Esophagus (tissue), 2 donors: ENCODE measurements around the gene RBM28. TPM values are rescaled to one million over a fixed set of nuclear protein-coding genes. Genes with fewer than 3 reads are reported as not detected.
A peak's percentile ranks its signal among the peaks of the same experiment; 100 is the strongest.

ENCODE experiments used
- H3K27ac ChIP-seq, 2 donors: one replicate each; pipeline ENCODE4 v1.5.1; 2013; ENCODE audit warnings: low read depth in 2 of 2, mild to moderate bottlenecking in 2 of 2, inconsistent platforms in 1 of 2, low read length in 1 of 2, moderate library complexity in 1 of 2
- H3K27me3 ChIP-seq, 2 donors: one replicate each; pipeline ENCODE4 v1.6.1; 2013; ENCODE audit warnings: low read length in 2 of 2, control low read depth in 1 of 2, mild to moderate bottlenecking in 1 of 2; ENCODE audit not compliant: insufficient read depth in 2 of 2, control insufficient read depth in 1 of 2
- H3K36me3 ChIP-seq, 2 donors: one replicate each; pipeline ENCODE4 v1.6.1; 2013; ENCODE audit warnings: low read length in 1 of 2; ENCODE audit not compliant: control insufficient read depth in 2 of 2, insufficient read depth in 2 of 2
- H3K4me1 ChIP-seq, 2 donors: one replicate each; pipeline ENCODE4 v1.6.1; 2013; ENCODE audit warnings: low read length in 1 of 2; ENCODE audit not compliant: control insufficient read depth in 2 of 2, insufficient read depth in 2 of 2
- H3K4me3 ChIP-seq, 2 donors: one replicate each; pipeline ENCODE4 v1.5.1; 2013; ENCODE audit warnings: low read length in 2 of 2, mild to moderate bottlenecking in 2 of 2, low read depth in 1 of 2, moderate library complexity in 1 of 2
- H3K9me3 ChIP-seq, 2 donors: one replicate each; pipeline ENCODE4 v1.6.1; 2013; ENCODE audit warnings: mild to moderate bottlenecking in 2 of 2, low read depth in 1 of 2, low read length in 1 of 2, moderate library complexity in 1 of 2; ENCODE audit not compliant: control insufficient read depth in 2 of 2, insufficient read depth in 1 of 2
- WGBS, 2 donors: extraction: QIAGEN DNeasy Blood & Tissue Kit; methylation state at CpG; one replicate each; pipeline ENCODE4 v1.1.7; 2013; 5-methylcytosine and 5-hydroxymethylcytosine counted together
- polyA plus RNA-seq, 2 donors: library from polyadenylated mRNA; stranded (reverse); fragments of 200-250 nt; gene quantifications; one replicate each; pipeline ENCODE4 v1.2.3, GENCODE V29; 2013
- donor health status: healthy with polysubstance abuse.
- donor health status: Bipolar disorder and iron deficiency.

RBM28 gene
- polyA plus RNA-seq, 2 donors = 16.0 to 20.1 TPM

GRCh38 chr7:128259131-128260061 lies 84.3 kb downstream of the RBM28 start:
- WGBS, 2 donors = 35 to 49% methylated on average over 11 of the region's 11 CpGs
- H3K36me3 ChIP-seq = no peaks in the 10 kb centered on the region
- no peaks in the 10 kb centered on the region for H3K27me3 ChIP-seq
- peaks cover 2 to 13% of the 10 kb centered on the region in 2 donors for H3K4me1 ChIP-seq
- H3K4me3 ChIP-seq = no peak overlapping the region
- H3K27ac ChIP-seq = peak overlapping the region; percentile 93 to 98
- no peaks in the 10 kb centered on the region for H3K9me3 ChIP-seq

GRCh38 chr7:128257458-128257857 lies 86.2 kb downstream of the RBM28 start:
- WGBS, 2 donors = 81 to 82% methylated on average over 14 of the region's 14 CpGs
- no peak overlapping the region for H3K27ac ChIP-seq
- H3K4me3 ChIP-seq = no peak overlapping the region
- H3K36me3 ChIP-seq = no peaks in the 10 kb centered on the region
- H3K4me1 ChIP-seq = peaks cover 0 to 13% of the 10 kb centered on the region in 2 donors
- H3K27me3 ChIP-seq = no peaks in the 10 kb centered on the region
- H3K9me3 ChIP-seq = no peaks in the 10 kb centered on the region

GRCh38 chr7:128255271-128255670 lies 88.4 kb downstream of the RBM28 start:
- no peaks in the 10 kb centered on the region for H3K36me3 ChIP-seq
- no peaks in the 10 kb centered on the region for H3K27me3 ChIP-seq
- H3K4me3 ChIP-seq = no peak overlapping the region
- H3K27ac ChIP-seq = no peak overlapping the region
- no peaks in the 10 kb centered on the region for H3K9me3 ChIP-seq
- 67 to 72% methylated on average over 2 of the region's 2 CpGs for WGBS, 2 donors
- peaks cover 0 to 9% of the 10 kb centered on the region in 2 donors for H3K4me1 ChIP-seq

- Histone ChIP-seq H3K27me3 (no peaks in the 10 kb centered on the region), H3K9me3 (no peaks in the 10 kb centered on the region), H3K27ac (no peak overlapping the region), H3K4me3 (no peak overlapping the region), H3K4me1 (peaks cover 0 to 9% of the 10 kb centered on the region in 2 donors), H3K36me3 (no peaks in the 10 kb centered on the region)
- WGBS, 2 donors = 83 to 84% methylated on average over 5 of the region's 5 CpGs
These were observed 89.2 kb downstream of the RBM28 start for GRCh38 chr7:128254470-128254869.

GRCh38 chr7:128253701-128254100 lies 90.0 kb downstream of the RBM28 start:
- 92 to 96% methylated on average over 8 of the region's 8 CpGs for WGBS, 2 donors
- H3K4me1 ChIP-seq = peaks cover 0 to 6% of the 10 kb centered on the region in 2 donors
- no peak overlapping the region for H3K27ac ChIP-seq
- no peaks in the 10 kb centered on the region for H3K36me3 ChIP-seq
- H3K9me3 ChIP-seq = no peaks in the 10 kb centered on the region
- H3K4me3 ChIP-seq = no peak overlapping the region
- no peaks in the 10 kb centered on the region for H3K27me3 ChIP-seq

GRCh38 chr7:128251337-128251736 lies 92.4 kb downstream of the RBM28 start:
- H3K4me3 ChIP-seq = no peak overlapping the region
- H3K36me3 ChIP-seq = no peaks in the 10 kb centered on the region
- no peaks in the 10 kb centered on the region for H3K27me3 ChIP-seq
- H3K27ac ChIP-seq = no peak overlapping the region
- whole genome bisulfite sequencing, 2 donors = 63 to 80% methylated on average over 4 of the region's 4 CpGs
- H3K9me3 ChIP-seq = no peaks in the 10 kb centered on the region
- no peaks in the 10 kb centered on the region for H3K4me1 ChIP-seq

Other genes starting within 250 kb of the RBM28 start
- gene LEP, start 102.6 kb downstream of the RBM28 start, polyA plus RNA-seq = under 1 TPM; 0.02 TPM
- under 1 TPM; 0.45 to 0.73 TPM for gene PRRT4, start 17.8 kb upstream of the RBM28 start, polyA plus RNA-seq
- 10 to 100 TPM; 19.4 to 25.7 TPM for gene IMPDH1, start 66.1 kb upstream of the RBM28 start, polyA plus RNA-seq
- 100 to 1,000 TPM in 1 of 2 donors, 10 to 100 TPM in 1; 82.5 to 333 TPM for gene HILPDA, start 112.0 kb upstream of the RBM28 start, polyA plus RNA-seq
- 10 to 100 TPM in 1 of 2 donors, 1 to 10 TPM in 1; 8.2 to 10.5 TPM for gene METTL2B, start 132.8 kb upstream of the RBM28 start, polyA plus RNA-seq